GM23338 (cell line): ENCODE results near the gene NEK10. TPM values are rescaled to one million over a fixed set of nuclear protein-coding genes. Genes with fewer than 3 reads are reported as not detected.

ENCODE experiments used
- ATAC-seq: fragments of 200-7000 bp; cut with Tn5 transposase; 3 replicates; pipeline ENCODE4 v1.9.1; 2020
- DNase-seq: peaks from one replicate; pipeline ENCODE4 v3.0.0-alpha.2; 2015; ENCODE audit warnings: low spot score
- H2AFZ ChIP-seq: fragments of 200-600 bp; sonication (generic); 2 replicates; pipeline ENCODE4 v1.8.0; 2016; ENCODE audit warnings: antibody characterized with exemption, mild to moderate bottlenecking, moderate library complexity
- H3F3A ChIP-seq: fragments of 200-600 bp; sonication (generic); replicated peaks from 2 replicates; pipeline ENCODE4 v1.8.0; 2017; ENCODE audit warnings: antibody characterized with exemption, mixed run types, low read depth
- H3K27ac ChIP-seq: fragments of 200-600 bp; sonication (generic); 2 replicates; pipeline ENCODE4 v1.6.1; 2016; ENCODE audit warnings: low read depth
- H3K27me3 ChIP-seq: fragments of 200-600 bp; sonication (generic); 2 replicates; pipeline ENCODE4 v1.8.0; 2016; ENCODE audit warnings: mild to moderate bottlenecking, mixed run types, moderate library complexity; ENCODE audit not compliant: insufficient read depth
- H3K36me3 ChIP-seq: fragments of 200-600 bp; sonication (generic); 2 replicates; pipeline ENCODE4 v1.8.0; 2016; ENCODE audit warnings: mild to moderate bottlenecking; ENCODE audit not compliant: insufficient read depth
- H3K4me1 ChIP-seq: fragments of 200-600 bp; sonication (generic); 2 replicates; pipeline ENCODE4 v1.8.0; 2016; ENCODE audit warnings: mild to moderate bottlenecking, moderate library complexity; ENCODE audit not compliant: insufficient read depth
- H3K4me2 ChIP-seq: fragments of 200-600 bp; sonication (generic); 2 replicates; pipeline ENCODE4 v1.7.1; 2017; ENCODE audit warnings: mixed run types
- H3K4me3 ChIP-seq: fragments of 200-600 bp; sonication (generic); 2 replicates; pipeline ENCODE4 v1.6.1; 2016; ENCODE audit warnings: mixed run types
- H3K79me2 ChIP-seq: fragments of 200-600 bp; sonication (generic); replicated peaks from 2 replicates; pipeline ENCODE4 v1.8.0; 2017; ENCODE audit warnings: mild to moderate bottlenecking; ENCODE audit not compliant: insufficient read depth
- H3K9me2 ChIP-seq: fragments of 200-600 bp; sonication (generic); 2 replicates; pipeline ENCODE4 v1.8.0; 2017; ENCODE audit not compliant: insufficient read depth
- H4K20me1 ChIP-seq: fragments of 200-600 bp; sonication (generic); replicated peaks from 2 replicates; pipeline ENCODE4 v1.8.0; 2017; ENCODE audit warnings: mild to moderate bottlenecking; ENCODE audit not compliant: insufficient read depth
- H3K27ac Mint-ChIP-seq: 2 replicates; pipeline ENCODE4 v1.8.0; 2020; ENCODE audit warnings: inconsistent platforms, mild to moderate bottlenecking, moderate library complexity, mixed read lengths
- H3K27me3 Mint-ChIP-seq: 3 replicates; pipeline ENCODE4 v1.8.0; 2022; ENCODE audit warnings: low read depth, mild to moderate bottlenecking, moderate library complexity, mixed read lengths, inconsistent platforms; ENCODE audit not compliant: insufficient read depth, poor library complexity
- H3K36me3 Mint-ChIP-seq: 3 replicates; pipeline ENCODE4 v1.8.0; 2021; ENCODE audit warnings: low read depth, mild to moderate bottlenecking, inconsistent platforms, moderate library complexity, mixed read lengths
- H3K4me1 Mint-ChIP-seq: 3 replicates; pipeline ENCODE4 v1.8.0; 2020; ENCODE audit warnings: mild to moderate bottlenecking, inconsistent platforms, mixed read lengths
- H3K4me3 Mint-ChIP-seq: 3 replicates; pipeline ENCODE4 v1.8.0; 2021; ENCODE audit warnings: moderate library complexity, mild to moderate bottlenecking, inconsistent platforms, mixed read lengths
- H3K9me3 Mint-ChIP-seq: 3 replicates; pipeline ENCODE4 v1.8.0; 2020; ENCODE audit warnings: moderate library complexity, mild to moderate bottlenecking, inconsistent platforms, mixed read lengths
- CREB1 ChIP-seq: fragments of 250-450 bp; sonication (Bioruptor Pico); IDR thresholded peaks from 2 replicates; pipeline ENCODE4 v1.5.0; 2020; ENCODE audit warnings: low read depth, mild to moderate bottlenecking, moderate library complexity
- ETS1 ChIP-seq: IDR thresholded peaks from 2 replicates; pipeline ENCODE4 v1.6.1; 2016; ENCODE audit warnings: antibody characterized with exemption
- EZH2 ChIP-seq: fragments of 200-600 bp; sonication (generic); IDR thresholded peaks from one replicate; pipeline ENCODE4 v1.8.0; 2017; ENCODE audit warnings: antibody characterized with exemption, mild to moderate bottlenecking, low read depth; ENCODE audit not compliant: unreplicated experiment
- JUNB ChIP-seq: IDR thresholded peaks from one replicate; pipeline ENCODE4 v1.6.1; 2016; ENCODE audit warnings: antibody characterized with exemption; ENCODE audit not compliant: unreplicated experiment
- POLR2AphosphoS5 ChIP-seq: IDR thresholded peaks from 2 replicates; pipeline ENCODE4 v1.6.1; 2016; ENCODE audit warnings: antibody characterized with exemption, low read depth
- ZNF114 ChIP-seq: fragments of 250-450 bp; sonication (Bioruptor Pico); IDR thresholded peaks from 2 replicates; pipeline ENCODE4 v1.5.0; 2020; ENCODE audit warnings: mild to moderate bottlenecking, moderate library complexity
- ZNF331 ChIP-seq: fragments of 250-450 bp; sonication (Bioruptor Pico); IDR thresholded peaks from 2 replicates; pipeline ENCODE4 v1.5.0; 2020; ENCODE audit warnings: low read depth, mild to moderate bottlenecking, moderate library complexity
- ZNF462 ChIP-seq: fragments of 250-450 bp; sonication (Bioruptor Pico); IDR thresholded peaks from 2 replicates; pipeline ENCODE4 v1.5.0; 2020; ENCODE audit warnings: mild to moderate bottlenecking, moderate library complexity
- polyA plus RNA-seq: library from polyadenylated mRNA; unstranded; fragments of >200 nt; fragmentation: Nextera tagmentation; extraction: Ambion mirVana; gene quantifications from 2 replicates; pipeline ENCODE4 v1.2.1, GENCODE V29; 2016
- total RNA-seq: library from RNA; depleted of rRNA; stranded (reverse); fragments of >200 nt; shearing (Covaris generic); gene quantifications from 2 replicates; pipeline ENCODE4 v1.2.3, GENCODE V29; 2014

The NEK10 gene
- total and polyA plus RNA-seq, 2 experiments from 2014 or later = 0.55 to 2.0 TPM

GRCh38 chr3:27078246-27078913 is 290.8 kb downstream of the NEK10 start:
- Mint-ChIP-seq H3K4me3 (no peak overlapping the region), H3K27me3 (peaks cover 3% of the 10 kb centered on the region), H3K36me3 (no peaks in the 10 kb centered on the region), H3K27ac (no peak overlapping the region), H3K4me1 (peaks cover 43% of the 10 kb centered on the region), H3K9me3 (no peaks in the 10 kb centered on the region)
- Histone ChIP-seq H3K4me2 (peak overlapping the region; percentile 0; the same call in 1 of the 2 replicates), H3K4me3 (no peak overlapping the region), H3K9me2 (peaks cover 28% of the 10 kb centered on the region), H3K36me3 (no peaks in the 10 kb centered on the region), H3F3A (no peaks in the 10 kb centered on the region; the same call in 1 of the 2 replicates), H3K27me3 (no peaks in the 10 kb centered on the region), H4K20me1 (no peaks in the 10 kb centered on the region), H3K27ac (peak overlapping the region; percentile 86), H3K79me2 (no peaks in the 10 kb centered on the region), H3K4me1 (peaks cover 34% of the 10 kb centered on the region), H2AFZ (no peak overlapping the region)
- TF ChIP-seq POLR2AphosphoS5 (no peak), ZNF331 (CRISPR knock-in tag) (no peak), EZH2 (no peak), ZNF462 (CRISPR knock-in tag) (no peak), CREB1 (CRISPR knock-in tag) (no peak), ZNF114 (CRISPR knock-in tag) (no peak), ETS1 (no peak), JUNB (no peak)
- DNase-seq (peak; percentile 45), ATAC-seq (peak; percentile 80)
